HepG2 (cell line): ENCODE results near the gene FBXO41. TPM values are rescaled to one million over a fixed set of nuclear protein-coding genes. Genes with fewer than 3 reads are reported as not detected.
A peak's percentile ranks its signal among the peaks of the same experiment; 100 is the strongest.

Experiments
- NCOA5 ChIP-seq: sonication (generic); formaldehyde crosslinking; IDR thresholded peaks from 2 replicates; pipeline ENCODE4 v1.4.0; 2020; ENCODE audit warnings: missing genetic modification reagents
- NFE2L2 ChIP-seq: fragments of 150-350 bp; IDR thresholded peaks from 2 replicates; pipeline ENCODE4 v1.6.1; 2014; ENCODE audit warnings: low read length
- RBAK ChIP-seq: sonication (generic); formaldehyde crosslinking; IDR thresholded peaks from 2 replicates; pipeline ENCODE4 v1.5.1; 2020; ENCODE audit warnings: mild to moderate bottlenecking, missing genetic modification reagents
- SRSF9 ChIP-seq: fragments of 200-400 bp; formaldehyde crosslinking; IDR thresholded peaks from 2 replicates; pipeline ENCODE4 v1.6.1; 2018; ENCODE audit warnings: borderline replicate concordance, mild to moderate bottlenecking, low read depth, low read length; ENCODE audit not compliant: insufficient read depth, poor library complexity, severe bottlenecking
- STAT5B ChIP-seq: sonication (generic); formaldehyde crosslinking; IDR thresholded peaks from 2 replicates; pipeline ENCODE4 v1.4.0; 2020; ENCODE audit warnings: missing genetic modification reagents
- ZBTB21 ChIP-seq: sonication (generic); formaldehyde crosslinking; IDR thresholded peaks from 2 replicates; pipeline ENCODE4 v1.4.0; 2020; ENCODE audit warnings: missing genetic modification reagents
- ZFYVE20 ChIP-seq: sonication (generic); formaldehyde crosslinking; IDR thresholded peaks from 2 replicates; pipeline ENCODE4 v1.8.0; 2023; ENCODE audit warnings: low read depth, mild to moderate bottlenecking, moderate library complexity, missing genetic modification reagents, borderline replicate concordance
- ZKSCAN5 ChIP-seq: sonication (generic); formaldehyde crosslinking; IDR thresholded peaks from 2 replicates; pipeline ENCODE4 v1.5.1; 2020; ENCODE audit warnings: mild to moderate bottlenecking, missing genetic modification reagents
- ZSCAN9 ChIP-seq: IDR thresholded peaks from 2 replicates; pipeline ENCODE4 v1.6.1; 2016; ENCODE audit warnings: borderline replicate concordance
- polyA plus RNA-seq, 8 experiments: library from polyadenylated mRNA; depleted of rRNA in 3 of 8; stranded (reverse) in 7 of 8; unstranded in 1 of 8; fragments of >200 nt; fragmentation: Illumina TruSeq in 4 of 8; extraction: Trizol in 4 of 8; gene quantifications; 2 replicates each; pipeline versions ENCODE4 v1.2.1 to v1.2.3, GENCODE V29; 2011 to 2016; ENCODE audit warnings: low read depth in 4 of 8, missing spikeins in 1 of 8, mixed read lengths in 1 of 8; ENCODE audit not compliant: insufficient read depth in 1 of 8
- total RNA-seq, 5 experiments: library from RNA; depleted of rRNA; stranded (reverse); fragments of >200 nt; fragmentation: Illumina TruSeq; extraction: Trizol; gene quantifications; 2 replicates each; pipeline ENCODE4 v1.2.3, GENCODE V29; 2016; ENCODE audit warnings: low read depth in 1 of 5
- TF ChIP-seq, protein P1 (sequence below): sonication (generic); formaldehyde crosslinking; IDR thresholded peaks from 2 replicates; pipeline ENCODE4 v1.4.0; 2020; ENCODE audit warnings: missing genetic modification reagents, borderline replicate concordance
- TF ChIP-seq, protein P2 (sequence below): sonication (generic); formaldehyde crosslinking; IDR thresholded peaks from 2 replicates; pipeline ENCODE4 v1.5.1; 2020; ENCODE audit warnings: missing genetic modification reagents, mild to moderate bottlenecking, borderline replicate concordance
- TF ChIP-seq, protein P3 (sequence below): sonication (generic); formaldehyde crosslinking; IDR thresholded peaks from 2 replicates; pipeline ENCODE4 v1.4.0; 2020; ENCODE audit warnings: missing genetic modification reagents
- TF ChIP-seq, protein P4 (sequence below), 2 experiments: sonication (generic) in 1 of 2; formaldehyde crosslinking in 1 of 2; IDR thresholded peaks; 2 replicates each; pipeline versions ENCODE4 v1.5.1 to v1.6.1; 2011 to 2020; ENCODE audit warnings: borderline replicate concordance in 1 of 2, low read depth in 1 of 2, low read length in 1 of 2, mild to moderate bottlenecking in 1 of 2, missing genetic modification reagents in 1 of 2, moderate library complexity in 1 of 2
- TF ChIP-seq, protein P5 (sequence below): sonication (generic); formaldehyde crosslinking; IDR thresholded peaks from 2 replicates; pipeline ENCODE4 v1.4.0; 2020; ENCODE audit warnings: missing genetic modification reagents

Gene FBXO41
- total and polyA plus RNA-seq, 2 of the 13 experiments (the other 11 are each of a cell fraction or from before 2014, with no cell fraction given): 4.2 to 10.3 TPM

DNA sequence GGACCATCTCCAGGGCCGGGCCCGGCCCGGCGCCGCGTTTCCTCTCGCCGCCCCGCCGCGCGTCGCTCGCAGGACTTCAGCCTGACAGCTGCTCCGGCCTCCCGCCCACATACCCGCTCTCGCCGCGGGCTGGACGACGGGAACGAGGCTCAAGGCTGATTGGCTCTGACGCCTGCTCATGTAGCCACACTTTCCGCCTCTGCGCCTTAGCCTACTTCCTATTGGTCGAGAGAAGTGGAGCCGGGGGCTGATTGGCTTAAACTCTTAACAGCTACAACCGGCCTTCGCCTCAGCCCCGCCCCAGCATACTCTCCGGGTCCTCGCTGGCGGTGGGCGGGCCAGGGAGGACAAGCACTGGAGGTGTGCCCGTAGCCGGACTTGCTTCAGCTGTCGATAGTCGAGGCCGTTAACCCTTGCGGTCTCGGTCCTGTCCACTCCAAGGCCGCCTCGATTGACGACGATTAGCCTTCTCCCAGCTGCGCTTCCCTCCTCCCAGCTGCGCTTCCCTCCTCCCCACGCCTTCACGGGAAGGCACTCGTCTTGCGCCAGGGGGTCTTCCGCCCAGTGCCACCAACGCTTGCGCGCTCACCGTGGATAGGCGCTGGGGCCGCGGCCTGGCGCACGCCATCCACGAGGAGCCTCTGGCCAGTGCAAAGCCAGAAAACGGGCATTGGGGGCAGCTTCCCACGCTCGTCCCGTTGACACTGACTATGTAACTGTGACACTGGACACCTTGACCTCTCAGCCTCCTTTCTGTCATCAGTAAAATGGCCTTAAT is 50.9 kb downstream of the FBXO41 start, which contains the start of gene PRADC1 (continued):
- TF ChIP-seq, protein P1, sequence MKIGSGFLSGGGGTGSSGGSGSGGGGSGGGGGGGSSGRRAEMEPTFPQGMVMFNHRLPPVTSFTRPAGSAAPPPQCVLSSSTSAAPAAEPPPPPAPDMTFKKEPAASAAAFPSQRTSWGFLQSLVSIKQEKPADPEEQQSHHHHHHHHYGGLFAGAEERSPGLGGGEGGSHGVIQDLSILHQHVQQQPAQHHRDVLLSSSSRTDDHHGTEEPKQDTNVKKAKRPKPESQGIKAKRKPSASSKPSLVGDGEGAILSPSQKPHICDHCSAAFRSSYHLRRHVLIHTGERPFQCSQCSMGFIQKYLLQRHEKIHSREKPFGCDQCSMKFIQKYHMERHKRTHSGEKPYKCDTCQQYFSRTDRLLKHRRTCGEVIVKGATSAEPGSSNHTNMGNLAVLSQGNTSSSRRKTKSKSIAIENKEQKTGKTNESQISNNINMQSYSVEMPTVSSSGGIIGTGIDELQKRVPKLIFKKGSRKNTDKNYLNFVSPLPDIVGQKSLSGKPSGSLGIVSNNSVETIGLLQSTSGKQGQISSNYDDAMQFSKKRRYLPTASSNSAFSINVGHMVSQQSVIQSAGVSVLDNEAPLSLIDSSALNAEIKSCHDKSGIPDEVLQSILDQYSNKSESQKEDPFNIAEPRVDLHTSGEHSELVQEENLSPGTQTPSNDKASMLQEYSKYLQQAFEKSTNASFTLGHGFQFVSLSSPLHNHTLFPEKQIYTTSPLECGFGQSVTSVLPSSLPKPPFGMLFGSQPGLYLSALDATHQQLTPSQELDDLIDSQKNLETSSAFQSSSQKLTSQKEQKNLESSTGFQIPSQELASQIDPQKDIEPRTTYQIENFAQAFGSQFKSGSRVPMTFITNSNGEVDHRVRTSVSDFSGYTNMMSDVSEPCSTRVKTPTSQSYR (CRISPR knock-in tag): no peak
- TF ChIP-seq RBAK (CRISPR knock-in tag): no peak
- 0 out of 2 replicates have a peak, but pooled peaks have one; percentile 33 for TF ChIP-seq STAT5B
- TF ChIP-seq, protein P2, sequence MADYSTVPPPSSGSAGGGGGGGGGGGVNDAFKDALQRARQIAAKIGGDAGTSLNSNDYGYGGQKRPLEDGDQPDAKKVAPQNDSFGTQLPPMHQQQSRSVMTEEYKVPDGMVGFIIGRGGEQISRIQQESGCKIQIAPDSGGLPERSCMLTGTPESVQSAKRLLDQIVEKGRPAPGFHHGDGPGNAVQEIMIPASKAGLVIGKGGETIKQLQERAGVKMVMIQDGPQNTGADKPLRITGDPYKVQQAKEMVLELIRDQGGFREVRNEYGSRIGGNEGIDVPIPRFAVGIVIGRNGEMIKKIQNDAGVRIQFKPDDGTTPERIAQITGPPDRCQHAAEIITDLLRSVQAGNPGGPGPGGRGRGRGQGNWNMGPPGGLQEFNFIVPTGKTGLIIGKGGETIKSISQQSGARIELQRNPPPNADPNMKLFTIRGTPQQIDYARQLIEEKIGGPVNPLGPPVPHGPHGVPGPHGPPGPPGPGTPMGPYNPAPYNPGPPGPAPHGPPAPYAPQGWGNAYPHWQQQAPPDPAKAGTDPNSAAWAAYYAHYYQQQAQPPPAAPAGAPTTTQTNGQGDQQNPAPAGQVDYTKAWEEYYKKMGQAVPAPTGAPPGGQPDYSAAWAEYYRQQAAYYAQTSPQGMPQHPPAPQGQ (CRISPR knock-in tag): 0 out of 2 replicates have a peak, but pooled peaks have one; percentile 10
- TF ChIP-seq, protein P3, sequence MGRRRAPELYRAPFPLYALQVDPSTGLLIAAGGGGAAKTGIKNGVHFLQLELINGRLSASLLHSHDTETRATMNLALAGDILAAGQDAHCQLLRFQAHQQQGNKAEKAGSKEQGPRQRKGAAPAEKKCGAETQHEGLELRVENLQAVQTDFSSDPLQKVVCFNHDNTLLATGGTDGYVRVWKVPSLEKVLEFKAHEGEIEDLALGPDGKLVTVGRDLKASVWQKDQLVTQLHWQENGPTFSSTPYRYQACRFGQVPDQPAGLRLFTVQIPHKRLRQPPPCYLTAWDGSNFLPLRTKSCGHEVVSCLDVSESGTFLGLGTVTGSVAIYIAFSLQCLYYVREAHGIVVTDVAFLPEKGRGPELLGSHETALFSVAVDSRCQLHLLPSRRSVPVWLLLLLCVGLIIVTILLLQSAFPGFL (CRISPR knock-in tag): no peak
- TF ChIP-seq SRSF9: no peak
- TF ChIP-seq ZBTB21 (CRISPR knock-in tag): no peak
- TF ChIP-seq, protein P4, sequence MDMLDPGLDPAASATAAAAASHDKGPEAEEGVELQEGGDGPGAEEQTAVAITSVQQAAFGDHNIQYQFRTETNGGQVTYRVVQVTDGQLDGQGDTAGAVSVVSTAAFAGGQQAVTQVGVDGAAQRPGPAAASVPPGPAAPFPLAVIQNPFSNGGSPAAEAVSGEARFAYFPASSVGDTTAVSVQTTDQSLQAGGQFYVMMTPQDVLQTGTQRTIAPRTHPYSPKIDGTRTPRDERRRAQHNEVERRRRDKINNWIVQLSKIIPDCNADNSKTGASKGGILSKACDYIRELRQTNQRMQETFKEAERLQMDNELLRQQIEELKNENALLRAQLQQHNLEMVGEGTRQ (IDR thresholded peaks at IDR 0.05; ENCODE audit: low read depth, low read length): no peak
- TF ChIP-seq, protein P4 (CRISPR knock-in tag; IDR thresholded peaks at IDR 0.05; ENCODE audit: borderline replicate concordance): no peak; the same call in 1 of the 2 replicates
- no peak for TF ChIP-seq NFE2L2
- no peak for TF ChIP-seq ZFYVE20 (CRISPR knock-in tag)
- TF ChIP-seq, protein P5, sequence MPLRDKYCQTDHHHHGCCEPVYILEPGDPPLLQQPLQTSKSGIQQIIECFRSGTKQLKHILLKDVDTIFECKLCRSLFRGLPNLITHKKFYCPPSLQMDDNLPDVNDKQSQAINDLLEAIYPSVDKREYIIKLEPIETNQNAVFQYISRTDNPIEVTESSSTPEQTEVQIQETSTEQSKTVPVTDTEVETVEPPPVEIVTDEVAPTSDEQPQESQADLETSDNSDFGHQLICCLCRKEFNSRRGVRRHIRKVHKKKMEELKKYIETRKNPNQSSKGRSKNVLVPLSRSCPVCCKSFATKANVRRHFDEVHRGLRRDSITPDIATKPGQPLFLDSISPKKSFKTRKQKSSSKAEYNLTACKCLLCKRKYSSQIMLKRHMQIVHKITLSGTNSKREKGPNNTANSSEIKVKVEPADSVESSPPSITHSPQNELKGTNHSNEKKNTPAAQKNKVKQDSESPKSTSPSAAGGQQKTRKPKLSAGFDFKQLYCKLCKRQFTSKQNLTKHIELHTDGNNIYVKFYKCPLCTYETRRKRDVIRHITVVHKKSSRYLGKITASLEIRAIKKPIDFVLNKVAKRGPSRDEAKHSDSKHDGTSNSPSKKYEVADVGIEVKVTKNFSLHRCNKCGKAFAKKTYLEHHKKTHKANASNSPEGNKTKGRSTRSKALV (CRISPR knock-in tag): no peak
- no peak for TF ChIP-seq NCOA5 (CRISPR knock-in tag)
- no peak; the same call in 1 of the 2 replicates for TF ChIP-seq ZSCAN9 (CRISPR knock-in tag)
- TF ChIP-seq ZKSCAN5 (CRISPR knock-in tag): no peak
